Keratinocyte (primary cell): ENCODE results near the gene PFKP. TPM values are rescaled to one million over a fixed set of nuclear protein-coding genes. Genes with fewer than 3 reads are reported as not detected.

ENCODE experiments used
- DNase-seq: peaks from one replicate; pipeline ENCODE4 v3.0.0-alpha.2; 2011; ENCODE audit warnings: low read depth, missing footprints, low spot score
- FAIRE-seq: peaks from 2 replicates; lab custom pipeline; 2011; peaks lifted over from hg19 to GRCh38; lab: Jason Lieb, UNC
- H2AFZ ChIP-seq: 2 replicates; pipeline ENCODE4 v1.6.0; 2012; ENCODE audit warnings: low read length, control low read depth, inconsistent platforms; ENCODE audit not compliant: control insufficient read depth
- H3K27ac ChIP-seq: 2 replicates; pipeline ENCODE4 v1.5.1; 2011; ENCODE audit warnings: low read length; ENCODE audit not compliant: control insufficient read depth, insufficient read depth
- H3K27me3 ChIP-seq: 3 replicates; pipeline ENCODE4 v1.6.0; 2011; ENCODE audit warnings: low read length; ENCODE audit not compliant: control insufficient read depth, insufficient read depth; ENCODE audit errors: extremely low read depth
- H3K36me3 ChIP-seq, 2 experiments: 2 replicates in 1 of 2; 3 replicates in 1 of 2; pipeline ENCODE4 v1.5.1; 2011; ENCODE audit warnings: low read length in 2 of 2, mild to moderate bottlenecking in 1 of 2; ENCODE audit not compliant: control insufficient read depth in 2 of 2, insufficient read depth in 2 of 2; ENCODE audit errors: extremely low read depth in 1 of 2
- H3K4me1 ChIP-seq: 3 replicates; pipeline ENCODE4 v1.5.1; 2011; ENCODE audit warnings: low read length; ENCODE audit not compliant: control insufficient read depth, insufficient read depth; ENCODE audit errors: extremely low read depth
- H3K4me2 ChIP-seq: 3 replicates; pipeline ENCODE4 v1.6.0; 2011; ENCODE audit warnings: low read depth, low read length; ENCODE audit not compliant: control insufficient read depth, insufficient read depth; ENCODE audit errors: extremely low read depth
- H3K4me3 ChIP-seq, 3 experiments: fragments of 200-600 bp in 1 of 3; sonication (generic) in 1 of 3; 2 replicates in 2 of 3; 3 replicates in 1 of 3; pipeline ENCODE4 v1.5.1; 2011 to 2016; ENCODE audit warnings: low read length in 3 of 3, mild to moderate bottlenecking in 3 of 3, control low read depth in 2 of 3, inconsistent platforms in 1 of 3, low read depth in 1 of 3, mixed read lengths in 1 of 3, mixed run types in 1 of 3, moderate library complexity in 1 of 3; ENCODE audit not compliant: control insufficient read depth in 2 of 3, insufficient read depth in 2 of 3; ENCODE audit errors: extremely low read depth in 1 of 3
- H3K79me2 ChIP-seq: 2 replicates; pipeline ENCODE4 v1.6.0; 2012; ENCODE audit warnings: low read length; ENCODE audit not compliant: control insufficient read depth, insufficient read depth
- H3K9ac ChIP-seq: 3 replicates; pipeline ENCODE4 v1.6.0; 2011; ENCODE audit warnings: low read length; ENCODE audit not compliant: control insufficient read depth, insufficient read depth; ENCODE audit errors: extremely low read depth
- H3K9me1 ChIP-seq: 3 replicates; pipeline ENCODE4 v1.6.0; 2011; ENCODE audit warnings: low read length; ENCODE audit not compliant: control insufficient read depth, insufficient read depth; ENCODE audit errors: extremely low read depth
- H3K9me3 ChIP-seq: 2 replicates; pipeline ENCODE4 v1.5.1; 2012; ENCODE audit warnings: low read depth, low read length; ENCODE audit not compliant: control insufficient read depth
- H4K20me1 ChIP-seq: 3 replicates; pipeline ENCODE4 v1.6.0; 2011; ENCODE audit warnings: low read length; ENCODE audit not compliant: control insufficient read depth, insufficient read depth; ENCODE audit errors: extremely low read depth
- EZH2 ChIP-seq: IDR thresholded peaks from one replicate; pipeline ENCODE4 v1.6.1; 2012; ENCODE audit warnings: inconsistent platforms, mild to moderate bottlenecking, low read length, moderate library complexity
- dilution Hi-C: fragments of 300-500 bp; cut with MboI; formaldehyde crosslinking; loops from one replicate; pipeline ENCODE4 v1.7.0; 2020; ENCODE audit warnings: low sequenced_read_pairs; ENCODE audit not compliant: extremely low pct_ligation_motif_present
- polyA plus RNA-seq, 5 experiments: library from polyadenylated mRNA; depleted of rRNA in 3 of 5; stranded (reverse) in 3 of 5; stranded (forward) in 1 of 5; unstranded in 1 of 5; fragments of >200 nt; gene quantifications; 1 replicate in 1 of 5; 2 replicates in 3 of 5; 3 replicates in 1 of 5; pipeline versions ENCODE4 v1.2.1 to v1.2.3, GENCODE V29; 2011 to 2012; ENCODE audit warnings: missing spikeins in 2 of 5, low read depth in 1 of 5, low replicate concordance in 1 of 5
- TF ChIP-seq, protein P1 (sequence below), 3 experiments: IDR thresholded peaks in 1 of 3; conservative IDR thresholded peaks in 1 of 3; optimal IDR thresholded peaks in 1 of 3; 2 replicates in 2 of 3; 3 replicates in 1 of 3; pipeline versions ENCODE3 to v1.5.1; 2011; ENCODE audit warnings: low read length in 3 of 3, mild to moderate bottlenecking in 3 of 3, moderate library complexity in 2 of 3, control low read depth in 1 of 3, inconsistent platforms in 1 of 3; ENCODE audit not compliant: insufficient read depth in 2 of 3; ENCODE audit errors: extremely low read depth in 1 of 3

The PFKP gene
- polyA plus RNA-seq, 1 donor (not counting 4 experiments of a cell fraction or from before 2014, with no cell fraction given): 117 TPM

DNA sequence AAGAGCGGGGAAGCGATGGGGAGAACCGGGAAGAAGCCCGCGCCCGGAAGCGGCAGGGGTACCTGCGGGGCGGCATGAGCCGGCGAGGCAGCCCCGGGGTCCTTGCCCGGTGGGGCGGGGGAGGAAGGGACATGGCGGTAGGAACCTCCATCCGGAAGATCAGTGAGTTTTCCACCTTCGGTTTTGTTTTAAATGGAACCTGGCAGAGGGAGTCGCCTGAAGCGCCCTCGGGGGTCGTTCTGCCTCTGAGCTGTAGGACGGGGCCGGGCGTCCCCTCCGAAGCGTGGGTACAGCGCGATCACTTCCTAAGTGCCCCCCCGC lies 471 bp downstream of the PFKP start:
- H2AFZ ChIP-seq: no peak overlapping the region
- H3K27me3 ChIP-seq: peaks cover 11% of the 10 kb centered on the region
- dilution Hi-C loops: no loop called here
- peaks cover 48% of the 10 kb centered on the region for H3K79me2 ChIP-seq
- H3K4me2 ChIP-seq: peak overlapping the region; percentile 40
- H3K36me3 ChIP-seq: peaks cover 7 to 20% of the 10 kb centered on the region in 2 experiments
- DNase-seq (no peak), FAIRE-seq (no peak)
- H3K9me3 ChIP-seq: no peaks in the 10 kb centered on the region
- peaks cover 13% of the 10 kb centered on the region for H4K20me1 ChIP-seq
- TF ChIP-seq, protein P1, sequence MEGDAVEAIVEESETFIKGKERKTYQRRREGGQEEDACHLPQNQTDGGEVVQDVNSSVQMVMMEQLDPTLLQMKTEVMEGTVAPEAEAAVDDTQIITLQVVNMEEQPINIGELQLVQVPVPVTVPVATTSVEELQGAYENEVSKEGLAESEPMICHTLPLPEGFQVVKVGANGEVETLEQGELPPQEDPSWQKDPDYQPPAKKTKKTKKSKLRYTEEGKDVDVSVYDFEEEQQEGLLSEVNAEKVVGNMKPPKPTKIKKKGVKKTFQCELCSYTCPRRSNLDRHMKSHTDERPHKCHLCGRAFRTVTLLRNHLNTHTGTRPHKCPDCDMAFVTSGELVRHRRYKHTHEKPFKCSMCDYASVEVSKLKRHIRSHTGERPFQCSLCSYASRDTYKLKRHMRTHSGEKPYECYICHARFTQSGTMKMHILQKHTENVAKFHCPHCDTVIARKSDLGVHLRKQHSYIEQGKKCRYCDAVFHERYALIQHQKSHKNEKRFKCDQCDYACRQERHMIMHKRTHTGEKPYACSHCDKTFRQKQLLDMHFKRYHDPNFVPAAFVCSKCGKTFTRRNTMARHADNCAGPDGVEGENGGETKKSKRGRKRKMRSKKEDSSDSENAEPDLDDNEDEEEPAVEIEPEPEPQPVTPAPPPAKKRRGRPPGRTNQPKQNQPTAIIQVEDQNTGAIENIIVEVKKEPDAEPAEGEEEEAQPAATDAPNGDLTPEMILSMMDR (optimal IDR thresholded peaks at IDR 0.05 in 1 of 3, IDR thresholded peaks at IDR 0.05 in 1 of 3, conservative IDR thresholded peaks at IDR 0.05 in 1 of 3; ENCODE audit: extremely low read depth in 1 of 3, insufficient read depth in 2 of 3, low read length in 3 of 3): no peak
- peaks cover 11% of the 10 kb centered on the region for H3K9me1 ChIP-seq
- peak overlapping the region; percentile 81 to 91 (median 91) for H3K4me3 ChIP-seq
- peak overlapping the region; percentile 85 for H3K9ac ChIP-seq
- peaks cover 27% of the 10 kb centered on the region for H3K4me1 ChIP-seq
- H3K27ac ChIP-seq: peak overlapping the region; percentile 74

DNA sequence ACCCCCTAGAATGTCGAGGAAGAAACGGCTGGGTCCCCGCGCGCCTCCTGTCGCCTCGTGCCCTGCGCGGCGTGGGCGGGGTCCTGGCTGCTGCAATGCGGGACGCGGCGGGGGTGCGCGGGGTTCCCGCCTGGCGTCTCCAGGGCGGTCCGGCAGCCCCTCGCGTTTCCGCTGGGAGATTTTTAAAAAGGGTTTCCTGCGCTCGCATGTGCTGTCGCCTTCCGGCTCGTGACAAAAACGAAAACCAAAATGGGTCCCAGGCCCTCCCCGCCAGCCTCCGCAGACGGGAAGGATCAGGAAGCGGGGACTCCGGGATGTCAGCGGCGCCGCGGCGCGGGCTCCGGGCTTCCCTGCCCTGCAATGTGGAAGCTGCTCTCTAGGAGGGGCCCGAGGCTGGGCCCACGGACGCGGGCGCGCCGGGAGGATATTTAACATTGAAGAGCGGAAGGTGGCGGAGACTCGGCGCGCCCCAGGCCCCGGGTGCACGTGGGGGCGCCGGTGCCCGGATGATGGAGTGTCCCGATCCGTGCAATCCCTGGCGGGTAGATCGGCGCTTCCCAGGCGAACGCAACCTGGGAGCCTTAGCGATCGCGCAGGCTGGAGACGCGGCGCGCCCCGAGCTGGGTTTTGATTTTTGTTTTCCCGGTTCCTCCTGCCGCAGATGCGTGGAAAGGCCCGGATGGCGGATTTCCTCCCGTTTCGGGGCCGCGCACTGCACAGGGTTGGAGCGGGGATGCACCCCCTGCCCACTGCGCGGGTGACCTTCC lies 1.0 kb downstream of the PFKP start:
- no peak for FAIRE-seq

More for the DNA sequence above, 1.0 kb downstream of the PFKP start:
- peak overlapping the region; percentile 85 for H3K9ac ChIP-seq
- no peaks in the 10 kb centered on the region for H3K9me3 ChIP-seq
- H3K4me2 ChIP-seq: peak overlapping the region; percentile 79
- peak overlapping the region; percentile 66 for H3K27ac ChIP-seq
- H2AFZ ChIP-seq: peak overlapping the region; percentile 29
- peaks cover 19% of the 10 kb centered on the region for H4K20me1 ChIP-seq
- peaks cover 13% of the 10 kb centered on the region for H3K9me1 ChIP-seq
- peaks cover 32% of the 10 kb centered on the region for H3K4me1 ChIP-seq
- H3K79me2 ChIP-seq: peaks cover 54% of the 10 kb centered on the region
- peak overlapping the region; percentile 81 to 91 (median 91) for H3K4me3 ChIP-seq
- H3K27me3 ChIP-seq: peaks cover 11% of the 10 kb centered on the region
- DNase-seq: no peak
- dilution Hi-C loops: no loop called here
- TF ChIP-seq EZH2: no peak
- TF ChIP-seq, protein P1 (optimal IDR thresholded peaks at IDR 0.05 in 1 of 3, IDR thresholded peaks at IDR 0.05 in 1 of 3, conservative IDR thresholded peaks at IDR 0.05 in 1 of 3; ENCODE audit: extremely low read depth in 1 of 3, insufficient read depth in 2 of 3, low read length in 3 of 3): peak in 1 of 3 experiments; percentile 15
- peaks cover 7 to 25% of the 10 kb centered on the region in 2 experiments for H3K36me3 ChIP-seq
